ENCODE data around the gene KLHL14. TPM values are rescaled to one million over a fixed set of nuclear protein-coding genes. Genes with fewer than 3 reads are reported as not detected.
A peak's percentile ranks its signal among the peaks of the same experiment; 100 is the strongest.

The KLHL14 gene
- total RNA-seq, 2 experiments from 2014 or later, result not detected

GRCh38 chr18:32724071-32724749, 48.6 kb downstream of the KLHL14 start:
- Mint-ChIP-seq H3K9me3 (no peaks in the 10 kb centered on the region), H3K27ac (no peak overlapping the region), H3K27me3 (peaks cover 1% of the 10 kb centered on the region), H3K4me3 (no peak overlapping the region), H3K4me1 (no peaks in the 10 kb centered on the region), H3K36me3 (no peaks in the 10 kb centered on the region)
- POLR2A ChIA-PET, result no interaction called here
- DNase-seq, result no peak
- no peak for ATAC-seq (ENCODE audit: low read depth)

DNA sequence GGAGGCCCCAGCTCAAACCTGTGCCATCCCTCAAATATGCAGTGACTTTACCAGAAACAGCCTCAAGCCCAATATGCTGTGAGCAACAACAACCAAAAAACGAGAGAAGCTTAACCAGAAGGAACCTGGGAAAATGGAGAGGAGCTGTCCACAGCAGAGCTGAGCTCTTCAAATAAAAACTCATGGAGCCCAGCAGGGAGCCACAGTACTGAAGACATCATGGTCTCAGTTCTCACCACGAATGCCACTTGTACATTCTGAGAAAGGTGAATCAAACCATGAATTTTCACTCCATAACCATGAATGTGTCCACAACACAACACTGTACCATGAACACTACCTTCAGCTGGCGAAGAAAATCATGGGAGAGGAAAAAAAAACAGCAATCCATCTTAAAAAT, 50.5 kb downstream of the KLHL14 start:
- no peak for ATAC-seq (ENCODE audit: low read depth)

GRCh38 chr18:32717126-32717525, 55.7 kb downstream of the KLHL14 start:
- Mint-ChIP-seq H3K36me3 (no peaks in the 10 kb centered on the region), H3K9me3 (no peaks in the 10 kb centered on the region), H3K4me1 (no peaks in the 10 kb centered on the region), H3K27me3 (peaks cover 2% of the 10 kb centered on the region), H3K27ac (no peak overlapping the region), H3K4me3 (no peak overlapping the region)
- POLR2A ChIA-PET, result no interaction called here
- ATAC-seq (ENCODE audit: low read depth) (no peak), DNase-seq (no peak)

More for the DNA sequence above, 50.5 kb downstream of the KLHL14 start:
- POLR2A ChIA-PET, result no interaction called here
- no peaks in the 10 kb centered on the region for H3K9me3 Mint-ChIP-seq
- H3K27me3 Mint-ChIP-seq, result peaks cover 1% of the 10 kb centered on the region
- no peaks in the 10 kb centered on the region for H3K4me1 Mint-ChIP-seq
- no peaks in the 10 kb centered on the region for H3K36me3 Mint-ChIP-seq
- DNase-seq, result no peak
- H3K27ac Mint-ChIP-seq, result no peak overlapping the region
- H3K4me3 Mint-ChIP-seq, result no peak overlapping the region

DNA sequence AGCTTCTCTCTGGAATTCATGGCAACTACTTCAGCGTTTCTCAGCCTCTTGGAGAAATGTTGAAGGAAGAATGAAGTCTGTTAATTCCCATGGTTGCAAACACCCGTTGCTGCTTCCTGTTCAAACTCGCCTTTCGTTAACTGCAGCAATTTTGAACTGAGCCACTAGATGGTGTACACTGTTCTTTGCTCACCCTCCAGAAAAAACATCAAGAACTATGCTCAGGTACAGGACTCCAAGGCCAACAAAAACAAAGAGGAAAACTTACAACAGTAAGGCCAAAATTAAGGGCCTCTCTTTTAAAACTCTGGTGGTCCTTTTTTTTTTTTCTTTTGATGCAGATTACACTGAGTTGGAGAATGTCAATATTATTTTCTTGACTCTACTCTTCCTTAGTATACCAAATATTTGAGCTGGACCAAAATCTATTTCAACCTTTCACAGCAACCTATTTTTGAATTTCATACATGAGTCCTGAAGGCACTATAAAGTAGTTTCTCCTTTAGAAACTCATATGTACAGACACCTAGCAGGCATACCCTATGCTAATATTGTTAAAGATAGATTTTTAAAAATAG, 58.2 kb downstream of the KLHL14 start:
- Mint-ChIP-seq H3K27me3 (peaks cover 2% of the 10 kb centered on the region), H3K36me3 (no peaks in the 10 kb centered on the region)

DNA sequence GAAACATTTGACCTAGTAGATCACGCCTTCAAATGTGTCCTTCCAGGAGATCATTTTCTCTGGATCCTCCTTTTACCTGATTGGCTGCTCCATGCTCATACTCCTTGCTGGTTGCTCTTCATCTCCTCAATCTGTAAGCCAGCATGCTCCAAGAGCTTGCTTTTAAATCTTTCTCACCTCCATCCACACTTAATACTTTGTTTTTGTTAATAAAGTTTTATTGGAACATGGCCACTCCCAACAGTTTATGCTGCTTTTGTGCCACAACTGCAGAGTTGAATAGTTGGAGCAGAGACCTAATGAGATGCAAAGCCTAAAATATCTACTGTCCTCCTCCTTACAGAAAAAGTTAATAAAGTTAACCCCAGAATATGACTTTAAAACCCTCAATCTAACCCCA, 60.0 kb downstream of the KLHL14 start:
- POLR2A ChIA-PET, result no interaction called here
- no peak for DNase-seq
- ATAC-seq (ENCODE audit: low read depth), result no peak
- H3K36me3 Mint-ChIP-seq, result no peaks in the 10 kb centered on the region
- no peaks in the 10 kb centered on the region for H3K9me3 Mint-ChIP-seq
- H3K27me3 Mint-ChIP-seq, result peaks cover 8% of the 10 kb centered on the region
- H3K4me1 Mint-ChIP-seq, result no peaks in the 10 kb centered on the region
- no peak overlapping the region for H3K4me3 Mint-ChIP-seq
- no peak overlapping the region for H3K27ac Mint-ChIP-seq

More for the DNA sequence above, 58.2 kb downstream of the KLHL14 start:
- no peak overlapping the region for H3K4me3 Mint-ChIP-seq
- POLR2A ChIA-PET, result no interaction called here
- DNase-seq, result no peak
- no peaks in the 10 kb centered on the region for H3K9me3 Mint-ChIP-seq
- no peak overlapping the region for H3K27ac Mint-ChIP-seq
- no peaks in the 10 kb centered on the region for H3K4me1 Mint-ChIP-seq
- ATAC-seq (ENCODE audit: low read depth), result peak; percentile 47

DNA sequence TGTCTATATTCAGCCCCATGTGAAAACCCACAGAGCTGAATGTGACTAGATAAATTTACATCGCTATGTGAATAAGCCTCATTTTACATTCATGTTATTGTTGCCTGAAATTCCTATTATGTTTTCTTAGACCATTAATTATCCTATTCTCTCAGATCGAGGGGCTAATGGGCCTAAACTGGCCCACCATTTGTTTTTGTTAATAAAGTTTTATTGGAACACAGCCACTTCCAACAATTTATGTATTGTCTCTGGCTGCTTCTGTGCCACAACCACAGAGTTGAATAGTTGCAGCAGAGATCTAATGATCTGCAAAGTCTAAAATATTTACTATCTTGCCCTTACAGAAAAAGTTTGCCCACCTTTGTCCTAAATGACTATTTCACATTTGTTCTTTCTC, 61.0 kb downstream of the KLHL14 start:
- DNase-seq (no peak), ATAC-seq (ENCODE audit: low read depth) (no peak)
- H3K27me3 Mint-ChIP-seq, result peaks cover 8% of the 10 kb centered on the region
- H3K9me3 Mint-ChIP-seq, result no peaks in the 10 kb centered on the region
- no peaks in the 10 kb centered on the region for H3K36me3 Mint-ChIP-seq
- H3K27ac Mint-ChIP-seq, result no peak overlapping the region
- no peak overlapping the region for H3K4me3 Mint-ChIP-seq
- no peaks in the 10 kb centered on the region for H3K4me1 Mint-ChIP-seq
- POLR2A ChIA-PET, result no interaction called here

DNA sequence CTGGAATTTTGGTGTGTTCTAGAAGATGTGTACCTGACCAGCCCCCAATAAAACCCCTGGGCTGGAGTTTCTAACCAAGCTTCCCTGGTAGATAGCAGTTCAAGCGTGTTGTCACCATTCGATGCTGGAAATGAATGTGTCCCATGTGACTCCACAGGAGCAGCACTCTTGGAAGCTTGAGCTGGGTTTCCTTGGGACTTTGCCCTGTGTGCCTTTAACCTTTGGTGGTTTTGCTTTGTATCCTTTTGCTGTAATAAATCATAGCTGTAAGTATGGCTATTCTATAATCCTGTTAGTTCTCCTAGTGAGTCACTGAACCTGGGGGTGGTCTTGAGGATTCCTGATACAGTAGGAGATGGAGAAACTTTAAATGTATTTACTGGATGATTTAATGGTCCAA, 65.2 kb downstream of the KLHL14 start:
- no peaks in the 10 kb centered on the region for H3K36me3 Mint-ChIP-seq
- H3K27me3 Mint-ChIP-seq, result peaks cover 6% of the 10 kb centered on the region
- H3K4me1 Mint-ChIP-seq, result no peaks in the 10 kb centered on the region
- no peaks in the 10 kb centered on the region for H3K9me3 Mint-ChIP-seq
- POLR2A ChIA-PET, result no interaction called here
- ATAC-seq (ENCODE audit: low read depth) (no peak), DNase-seq (no peak)
- H3K4me3 Mint-ChIP-seq, result no peak overlapping the region
- H3K27ac Mint-ChIP-seq, result no peak overlapping the region

- H3K4me1 Mint-ChIP-seq, result no peaks in the 10 kb centered on the region
- no peak for DNase-seq
- H3K9me3 Mint-ChIP-seq, result no peaks in the 10 kb centered on the region
- H3K36me3 Mint-ChIP-seq, result no peaks in the 10 kb centered on the region
- H3K4me3 Mint-ChIP-seq, result no peak overlapping the region
- H3K27me3 Mint-ChIP-seq, result peaks cover 6% of the 10 kb centered on the region
- POLR2A ChIA-PET, result no interaction called here
- H3K27ac Mint-ChIP-seq, result no peak overlapping the region
- no peak for ATAC-seq (ENCODE audit: low read depth)
Observed at GRCh38 chr18:32707147-32707546, 65.7 kb downstream of the KLHL14 start.

GRCh38 chr18:32701313-32701712, 71.5 kb downstream of the KLHL14 start:
- Mint-ChIP-seq H3K9me3 (no peaks in the 10 kb centered on the region), H3K27me3 (no peaks in the 10 kb centered on the region), H3K36me3 (no peaks in the 10 kb centered on the region), H3K27ac (no peak overlapping the region), H3K4me3 (no peak overlapping the region), H3K4me1 (no peaks in the 10 kb centered on the region)
- ATAC-seq (ENCODE audit: low read depth) (no peak), DNase-seq (no peak)
- POLR2A ChIA-PET, result no interaction called here

DNA sequence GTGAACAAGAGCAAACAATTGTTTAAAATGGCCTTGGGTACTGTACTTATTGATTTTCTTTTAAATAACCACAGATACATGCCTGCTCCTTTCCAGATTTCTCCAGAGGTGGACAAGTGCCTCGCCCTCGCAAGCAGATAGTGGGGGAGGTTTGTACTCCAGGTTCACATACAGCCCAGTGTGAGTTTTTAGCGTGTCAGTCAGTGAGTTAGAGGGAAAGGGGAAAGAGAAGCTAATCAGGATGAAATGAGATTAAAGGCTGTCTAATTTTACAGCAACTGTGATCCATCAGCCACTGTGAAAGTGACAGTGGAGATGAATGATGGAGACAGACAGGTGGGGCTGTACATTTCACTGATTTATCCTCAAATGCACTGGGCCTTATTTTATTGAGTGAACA, 74.7 kb downstream of the KLHL14 start:
- ATAC-seq (ENCODE audit: low read depth) (no peak), DNase-seq (no peak)
- no peaks in the 10 kb centered on the region for H3K27me3 Mint-ChIP-seq
- POLR2A ChIA-PET, result no interaction called here
- no peak overlapping the region for H3K27ac Mint-ChIP-seq
- no peaks in the 10 kb centered on the region for H3K9me3 Mint-ChIP-seq
- H3K4me1 Mint-ChIP-seq, result no peaks in the 10 kb centered on the region
- H3K36me3 Mint-ChIP-seq, result no peaks in the 10 kb centered on the region
- no peak overlapping the region for H3K4me3 Mint-ChIP-seq

DNA sequence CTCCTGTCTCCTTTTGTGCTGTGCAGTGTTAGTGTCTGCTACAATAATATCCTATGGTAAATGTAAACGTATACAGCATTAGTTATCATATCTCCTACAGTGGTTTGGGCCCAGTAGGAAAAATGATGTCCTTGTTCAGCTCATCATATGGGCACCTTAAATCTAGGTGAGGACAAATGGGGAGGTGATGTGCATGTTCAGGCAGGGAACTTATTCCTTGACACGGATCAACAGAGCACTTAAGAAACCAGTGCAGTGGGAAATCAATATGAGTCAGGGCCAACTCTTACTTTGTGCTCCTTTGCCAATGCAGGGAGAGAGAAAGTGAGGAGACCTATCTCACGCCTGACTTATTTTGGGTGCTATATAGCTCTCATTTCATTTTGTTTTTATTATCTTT, 76.4 kb downstream of the KLHL14 start:
- Mint-ChIP-seq H3K27ac (no peak overlapping the region), H3K9me3 (no peaks in the 10 kb centered on the region), H3K27me3 (no peaks in the 10 kb centered on the region), H3K4me3 (no peak overlapping the region), H3K36me3 (no peaks in the 10 kb centered on the region), H3K4me1 (no peaks in the 10 kb centered on the region)
- DNase-seq, result no peak
- no peak for ATAC-seq (ENCODE audit: low read depth)
- POLR2A ChIA-PET, result no interaction called here

- H3K9me3 Mint-ChIP-seq, result no peaks in the 10 kb centered on the region
- no peak overlapping the region for H3K4me3 Mint-ChIP-seq
- DNase-seq (no peak), ATAC-seq (ENCODE audit: low read depth) (no peak)
- POLR2A ChIA-PET, result no interaction called here
- no peaks in the 10 kb centered on the region for H3K36me3 Mint-ChIP-seq
- H3K27ac Mint-ChIP-seq, result no peak overlapping the region
- no peaks in the 10 kb centered on the region for H3K4me1 Mint-ChIP-seq
- no peaks in the 10 kb centered on the region for H3K27me3 Mint-ChIP-seq
Observed at GRCh38 chr18:32695534-32695933, 77.3 kb downstream of the KLHL14 start.

- H3K9me3 Mint-ChIP-seq, result no peaks in the 10 kb centered on the region
- POLR2A ChIA-PET, result no interaction called here
Observed at GRCh38 chr18:32688821-32689220, 84.0 kb downstream of the KLHL14 start.

GRCh38 chr18:32684940-32685339, 87.9 kb downstream of the KLHL14 start:
- DNase-seq (no peak), ATAC-seq (ENCODE audit: low read depth) (no peak)
- Mint-ChIP-seq H3K9me3 (no peaks in the 10 kb centered on the region), H3K27me3 (peaks cover 3% of the 10 kb centered on the region), H3K4me1 (no peaks in the 10 kb centered on the region), H3K36me3 (no peaks in the 10 kb centered on the region), H3K4me3 (no peak overlapping the region), H3K27ac (no peak overlapping the region)
- POLR2A ChIA-PET, result no interaction called here

More at GRCh38 chr18:32688821-32689220, 84.0 kb downstream of the KLHL14 start:
- H3K4me3 Mint-ChIP-seq, result no peak overlapping the region
- DNase-seq (no peak), ATAC-seq (ENCODE audit: low read depth) (no peak)
- H3K36me3 Mint-ChIP-seq, result no peaks in the 10 kb centered on the region
- H3K4me1 Mint-ChIP-seq, result no peaks in the 10 kb centered on the region
- H3K27me3 Mint-ChIP-seq, result no peaks in the 10 kb centered on the region
- H3K27ac Mint-ChIP-seq, result no peak overlapping the region
